HUES6 (cell line): ENCODE data around the gene NIT2.

Source experiments
- H3K27ac ChIP-seq: 2 replicates; pipeline ENCODE4 v1.7.0; 2013; ENCODE audit warnings: low read depth, mild to moderate bottlenecking, low read length, inconsistent platforms
- H3K27me3 ChIP-seq: 2 replicates; pipeline ENCODE4 v1.6.1; 2013; ENCODE audit warnings: low read length; ENCODE audit not compliant: control insufficient read depth, insufficient read depth
- H3K36me3 ChIP-seq: 2 replicates; pipeline ENCODE4 v1.6.1; 2013; ENCODE audit warnings: low read length; ENCODE audit not compliant: control insufficient read depth, insufficient read depth
- H3K4me1 ChIP-seq: 2 replicates; pipeline ENCODE4 v1.6.1; 2013; ENCODE audit warnings: low read length; ENCODE audit not compliant: control insufficient read depth, insufficient read depth
- H3K4me3 ChIP-seq: 2 replicates; pipeline ENCODE4 v1.5.1; 2013; ENCODE audit warnings: low read depth, low read length
- H3K9ac ChIP-seq: one replicate; pipeline ENCODE4 v1.6.1; 2013; ENCODE audit warnings: mild to moderate bottlenecking, low read length
- H3K9me3 ChIP-seq: 2 replicates; pipeline ENCODE4 v1.6.1; 2013; ENCODE audit warnings: low read depth, low read length; ENCODE audit not compliant: control insufficient read depth, insufficient read depth

The NIT2 gene

DNA sequence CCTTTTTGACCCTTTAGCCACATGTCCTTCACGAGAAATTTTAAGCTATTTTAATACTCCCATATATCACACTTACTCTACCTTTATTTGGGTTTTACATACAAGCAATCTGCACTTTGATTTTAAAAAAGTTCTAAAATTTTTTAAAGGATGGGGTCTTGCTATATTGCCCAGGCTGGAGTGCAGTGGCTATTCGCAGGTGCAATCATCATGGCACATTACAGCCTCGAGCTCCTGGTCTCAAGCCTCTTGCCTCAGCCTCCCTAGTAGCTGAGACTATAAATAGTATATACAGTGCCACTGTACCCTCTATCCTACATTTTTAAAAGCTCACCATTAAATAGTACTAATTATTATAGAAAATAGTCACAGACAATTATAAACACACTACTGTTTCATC lies 29.9 kb downstream of the NIT2 start:
- no peak overlapping the region for H3K4me3 ChIP-seq
- no peaks in the 10 kb centered on the region for H3K27me3 ChIP-seq
- peaks cover 6% of the 10 kb centered on the region for H3K9me3 ChIP-seq
- no peak overlapping the region for H3K27ac ChIP-seq
- H3K9ac ChIP-seq, result no peak overlapping the region
- H3K4me1 ChIP-seq, result no peaks in the 10 kb centered on the region
- H3K36me3 ChIP-seq, result peaks cover 80% of the 10 kb centered on the region

DNA sequence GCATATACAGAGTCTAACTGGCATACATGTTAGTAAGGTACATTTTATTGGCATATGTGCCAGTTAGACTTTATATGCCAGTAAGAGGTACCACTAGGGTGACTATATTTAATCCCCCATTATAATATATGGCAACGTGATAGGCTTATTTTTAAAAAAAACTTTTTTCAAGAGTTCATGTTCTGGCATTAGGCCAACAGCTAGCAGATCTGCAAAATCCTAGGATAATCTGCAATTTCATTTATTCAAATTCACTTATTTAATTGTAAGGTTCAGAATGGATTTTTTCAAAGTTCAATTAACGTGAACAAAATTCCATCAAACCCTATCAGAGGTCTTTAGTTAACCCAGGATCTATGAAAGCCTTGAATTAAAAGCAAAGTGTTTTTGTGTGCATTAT lies 31.9 kb downstream of the NIT2 start:
- Histone ChIP-seq H3K36me3 (peaks cover 84% of the 10 kb centered on the region), H3K4me1 (no peaks in the 10 kb centered on the region), H3K4me3 (no peak overlapping the region), H3K9ac (no peak overlapping the region), H3K9me3 (peaks cover 6% of the 10 kb centered on the region), H3K27ac (no peak overlapping the region), H3K27me3 (no peaks in the 10 kb centered on the region)

DNA sequence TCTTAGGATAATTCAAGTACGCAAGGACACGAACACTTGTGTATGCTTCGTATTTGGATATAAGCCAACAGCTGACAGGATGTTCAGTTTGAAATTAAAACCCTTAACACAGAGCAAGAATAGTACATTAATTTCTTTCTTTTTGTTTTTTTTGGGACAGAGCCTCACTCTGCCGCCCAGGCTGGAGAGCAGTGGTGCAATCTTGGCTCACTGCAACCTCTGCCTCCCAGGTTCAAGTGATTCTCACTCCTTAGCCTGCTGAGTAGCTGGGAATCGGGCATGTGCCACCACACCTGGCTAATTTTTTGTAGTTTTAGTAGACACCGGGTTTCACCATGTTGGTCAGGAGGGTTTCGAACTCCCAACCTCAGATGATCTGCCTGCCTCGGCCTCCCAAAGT lies 33.9 kb downstream of the NIT2 start:
- H3K27ac ChIP-seq, result no peak overlapping the region
- H3K4me1 ChIP-seq, result no peaks in the 10 kb centered on the region
- no peaks in the 10 kb centered on the region for H3K9me3 ChIP-seq
- H3K27me3 ChIP-seq, result no peaks in the 10 kb centered on the region
- no peak overlapping the region for H3K4me3 ChIP-seq
- H3K9ac ChIP-seq, result no peak overlapping the region
- H3K36me3 ChIP-seq, result peaks cover 83% of the 10 kb centered on the region

DNA sequence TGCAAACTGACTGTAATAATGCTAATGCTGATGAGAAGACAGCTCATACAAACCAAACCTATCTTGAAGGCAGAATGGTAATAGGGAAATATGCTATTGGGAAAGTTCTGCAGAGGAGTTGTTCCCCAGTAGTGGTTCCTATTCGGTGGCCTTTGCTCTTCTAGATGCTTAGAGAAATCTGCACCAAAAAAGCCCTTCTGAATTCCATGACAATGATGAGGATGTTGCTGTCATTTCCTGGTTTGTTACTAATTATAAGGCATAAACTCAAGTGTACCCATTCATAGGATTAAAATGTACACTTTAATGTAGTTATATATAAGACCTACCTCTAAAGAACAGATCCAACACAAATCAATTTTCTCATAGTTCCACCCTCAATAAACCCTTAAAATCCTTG lies 36.2 kb downstream of the NIT2 start:
- Histone ChIP-seq H3K4me3 (no peak overlapping the region), H3K9ac (no peak overlapping the region), H3K27me3 (no peaks in the 10 kb centered on the region), H3K27ac (no peak overlapping the region), H3K36me3 (peaks cover 81% of the 10 kb centered on the region), H3K9me3 (no peaks in the 10 kb centered on the region), H3K4me1 (no peaks in the 10 kb centered on the region)

DNA sequence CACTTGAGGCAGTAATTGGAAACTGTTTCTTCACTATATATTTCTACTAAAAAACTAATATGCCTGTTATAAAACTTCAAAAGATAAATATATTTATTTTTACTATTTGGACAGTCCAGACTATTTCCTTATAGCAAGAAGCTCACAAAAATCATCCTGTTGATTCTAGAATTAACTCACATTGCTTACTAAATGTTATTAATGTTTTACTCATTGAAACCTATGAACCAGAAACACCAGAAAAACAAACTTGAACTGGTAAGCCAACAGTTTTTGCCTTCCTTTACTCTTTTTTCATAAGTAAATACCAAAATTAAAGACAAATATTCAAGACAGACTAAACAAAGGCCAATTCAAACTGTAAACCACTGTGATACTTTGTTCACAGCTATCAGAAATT lies 40.0 kb downstream of the NIT2 start:
- H3K9ac ChIP-seq, result no peak overlapping the region
- peaks cover 74% of the 10 kb centered on the region for H3K36me3 ChIP-seq
- H3K4me1 ChIP-seq, result no peaks in the 10 kb centered on the region
- no peaks in the 10 kb centered on the region for H3K27me3 ChIP-seq
- H3K9me3 ChIP-seq, result no peaks in the 10 kb centered on the region
- H3K4me3 ChIP-seq, result no peak overlapping the region
- H3K27ac ChIP-seq, result no peak overlapping the region

DNA sequence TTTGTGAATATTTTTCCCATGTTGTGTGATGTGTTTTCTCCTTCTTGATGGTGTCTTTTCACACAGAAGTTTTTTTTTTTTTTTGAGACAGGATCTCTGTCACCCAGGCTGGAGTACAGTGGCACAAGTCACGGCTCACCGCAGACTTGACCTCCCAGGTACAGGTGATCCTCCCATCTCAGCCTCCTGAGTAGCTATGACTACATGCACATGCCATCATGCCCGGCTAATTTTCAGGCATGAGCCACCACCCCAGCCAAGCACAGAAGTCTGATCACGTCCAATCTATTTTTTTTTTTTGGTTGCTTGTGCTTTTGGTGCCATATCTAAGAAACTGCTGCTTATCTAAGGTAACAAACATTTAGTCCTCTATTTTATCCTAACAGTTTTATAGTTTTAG lies 41.7 kb downstream of the NIT2 start:
- Histone ChIP-seq H3K27ac (no peak overlapping the region), H3K4me3 (no peak overlapping the region), H3K36me3 (peaks cover 79% of the 10 kb centered on the region), H3K9me3 (no peaks in the 10 kb centered on the region), H3K4me1 (no peaks in the 10 kb centered on the region), H3K27me3 (no peaks in the 10 kb centered on the region), H3K9ac (no peak overlapping the region)

DNA sequence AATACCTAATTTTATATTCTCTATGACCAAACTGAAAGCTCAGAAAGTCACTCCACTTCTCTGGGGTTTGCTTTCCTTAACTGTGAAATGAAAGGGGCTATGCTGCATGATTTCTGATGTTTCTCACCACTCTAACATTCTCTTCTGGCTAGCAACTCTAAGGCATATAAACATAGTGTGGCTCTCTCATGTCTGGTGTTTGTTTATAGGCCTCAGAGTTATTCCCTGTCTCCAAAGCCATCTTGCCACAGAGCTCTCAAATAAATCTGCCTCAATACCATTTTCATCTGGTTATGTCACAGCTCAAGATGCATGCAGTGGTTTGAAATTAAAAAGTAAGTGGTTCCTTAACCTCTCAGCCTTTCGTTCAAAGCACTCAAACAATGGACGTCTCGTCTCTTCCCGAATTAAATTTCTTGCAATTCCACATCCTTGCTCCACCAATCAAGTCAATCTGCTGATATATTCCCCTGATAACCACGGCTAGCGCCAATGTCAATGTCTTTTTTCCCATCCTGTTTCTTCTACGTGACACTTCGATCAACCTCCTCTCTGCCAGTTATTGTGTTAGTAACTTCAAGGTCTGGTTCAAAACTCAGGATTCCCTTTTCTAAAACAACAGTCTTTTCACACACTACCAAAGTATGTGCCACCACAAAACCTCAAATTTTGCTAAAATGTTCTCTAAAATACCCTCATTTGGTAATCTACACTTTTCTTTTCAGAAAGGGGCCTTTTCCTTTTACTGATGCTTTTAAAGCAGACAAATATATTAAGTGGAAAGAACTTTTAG lies 50.4 kb downstream of the NIT2 start:
- H3K9ac ChIP-seq, result no peak overlapping the region
- H3K27ac ChIP-seq, result no peak overlapping the region
- H3K27me3 ChIP-seq, result no peaks in the 10 kb centered on the region
- no peak overlapping the region for H3K4me3 ChIP-seq
- peaks cover 75% of the 10 kb centered on the region for H3K36me3 ChIP-seq
- peaks cover 2% of the 10 kb centered on the region; the same call in 1 of the 2 replicates for H3K9me3 ChIP-seq
- no peaks in the 10 kb centered on the region for H3K4me1 ChIP-seq

DNA sequence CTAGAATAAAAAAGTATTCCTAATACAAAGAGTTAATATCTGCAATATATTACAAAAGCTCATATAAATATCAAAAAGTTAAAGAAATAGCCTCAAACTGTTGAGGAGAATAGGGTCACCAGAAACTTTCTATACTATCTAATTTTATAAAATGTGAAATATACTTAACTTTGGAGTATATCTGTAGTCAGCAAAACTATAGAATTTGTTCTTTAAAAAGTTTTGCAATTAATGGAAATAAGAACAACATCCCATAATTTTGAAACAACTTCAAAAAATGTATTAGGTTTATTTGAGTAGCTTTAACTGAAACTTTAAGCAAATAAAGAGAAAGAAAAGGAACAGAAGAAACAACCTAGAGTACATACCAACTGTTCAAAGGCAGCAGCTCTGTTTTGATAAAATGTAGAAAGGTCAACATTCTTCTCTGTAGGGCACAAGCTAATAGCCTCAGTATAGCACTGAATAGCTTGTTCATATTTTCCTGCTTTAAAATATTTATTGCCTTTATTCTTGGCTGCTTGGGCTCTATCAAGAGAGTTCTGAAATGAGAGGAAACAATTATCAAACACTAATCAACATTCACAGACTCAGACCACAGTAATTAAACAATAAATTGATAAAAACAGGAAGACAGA lies 52.0 kb downstream of the NIT2 start:
- Histone ChIP-seq H3K9me3 (peaks cover 2% of the 10 kb centered on the region; the same call in 1 of the 2 replicates), H3K27ac (no peak overlapping the region), H3K9ac (no peak overlapping the region), H3K4me1 (no peaks in the 10 kb centered on the region), H3K36me3 (peaks cover 63% of the 10 kb centered on the region), H3K4me3 (no peak overlapping the region), H3K27me3 (no peaks in the 10 kb centered on the region)

DNA sequence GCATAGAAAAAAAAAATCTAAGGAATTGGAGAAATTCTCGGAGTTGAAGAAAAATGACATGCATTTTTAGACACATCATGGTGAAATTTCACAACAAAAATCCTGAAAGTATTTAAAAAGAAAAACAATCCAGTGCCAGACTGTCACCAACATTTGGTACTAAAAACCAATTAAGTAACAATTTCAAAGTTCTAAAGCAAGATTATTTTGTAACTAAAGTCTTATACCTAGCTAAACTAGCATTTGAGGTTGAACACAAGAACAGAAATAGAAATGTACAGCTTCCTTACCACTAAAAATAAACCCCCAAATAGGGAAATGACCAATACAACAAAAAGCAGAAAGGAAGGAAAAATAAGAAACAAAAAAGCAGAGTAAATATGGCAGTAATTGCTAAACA lies 54.5 kb downstream of the NIT2 start:
- Histone ChIP-seq H3K36me3 (peaks cover 42% of the 10 kb centered on the region), H3K9me3 (peaks cover 2% of the 10 kb centered on the region; the same call in 1 of the 2 replicates)

DNA sequence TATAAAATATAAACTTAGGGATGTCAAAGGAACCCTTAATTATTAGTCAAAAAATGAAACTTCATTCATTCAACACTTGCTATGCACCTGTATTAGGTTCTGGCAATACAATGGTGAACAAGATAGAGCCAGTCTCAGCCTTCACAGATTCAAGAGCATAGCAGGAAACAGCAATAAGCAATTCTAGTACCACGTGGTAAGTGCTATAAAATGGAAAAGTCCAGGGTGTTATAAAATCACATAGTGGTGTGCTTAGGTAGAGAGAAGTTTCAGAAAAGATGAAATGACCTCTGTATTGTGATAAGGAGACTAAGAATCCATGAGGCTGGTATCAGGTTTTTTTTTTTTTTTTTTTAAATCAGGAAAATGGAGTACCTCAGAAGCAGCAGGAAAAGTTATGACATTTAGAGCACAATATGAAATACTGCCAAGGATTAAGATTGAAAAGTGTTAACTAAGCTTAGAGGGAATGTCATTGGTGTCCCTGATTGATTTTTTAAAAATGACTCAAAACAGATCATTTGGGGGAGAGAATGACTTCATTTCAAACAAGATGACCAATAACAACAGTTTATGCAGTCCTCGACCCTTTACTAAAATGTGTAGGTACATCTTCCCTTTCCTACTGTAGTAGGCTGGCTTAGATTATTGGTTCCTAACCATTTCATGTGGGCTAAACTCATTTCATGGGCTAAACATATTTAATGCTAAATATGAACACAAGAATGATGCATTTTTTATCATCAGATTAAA lies 61.3 kb downstream of the NIT2 start:
- H3K36me3 ChIP-seq, result peaks cover 4% of the 10 kb centered on the region; the same call in 1 of the 2 replicates

More for the DNA sequence above, 54.5 kb downstream of the NIT2 start:
- Histone ChIP-seq H3K9ac (no peak overlapping the region), H3K4me3 (no peak overlapping the region), H3K27me3 (no peaks in the 10 kb centered on the region), H3K27ac (no peak overlapping the region), H3K4me1 (no peaks in the 10 kb centered on the region)

DNA sequence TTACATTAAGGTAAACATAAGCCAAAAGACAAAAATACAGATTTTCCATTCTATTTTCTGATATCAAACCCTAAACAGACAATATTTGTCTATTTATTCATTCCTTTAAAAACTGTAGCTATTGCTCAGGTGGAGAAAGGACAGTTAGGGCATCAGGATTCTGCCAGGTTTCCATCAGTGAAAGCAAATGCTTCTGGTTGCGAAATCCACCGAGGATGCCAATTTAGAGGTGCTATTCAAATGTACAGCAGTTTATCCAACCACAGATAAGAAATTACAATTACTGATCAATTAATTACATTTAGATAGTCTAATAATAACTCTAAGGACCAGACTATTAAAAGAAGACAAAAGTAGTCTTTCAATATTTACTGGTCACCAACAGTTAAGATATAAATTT lies 62.4 kb downstream of the NIT2 start:
- H3K9me3 ChIP-seq, result no peaks in the 10 kb centered on the region
- no peak overlapping the region for H3K27ac ChIP-seq

More for the DNA sequence above, 61.3 kb downstream of the NIT2 start:
- no peak overlapping the region for H3K9ac ChIP-seq
- H3K27ac ChIP-seq, result no peak overlapping the region
- no peaks in the 10 kb centered on the region for H3K27me3 ChIP-seq
- H3K4me1 ChIP-seq, result no peaks in the 10 kb centered on the region
- H3K9me3 ChIP-seq, result no peaks in the 10 kb centered on the region
- no peak overlapping the region for H3K4me3 ChIP-seq

More for the DNA sequence above, 62.4 kb downstream of the NIT2 start:
- peaks cover 2% of the 10 kb centered on the region; the same call in 1 of the 2 replicates for H3K36me3 ChIP-seq
- H3K4me1 ChIP-seq, result no peaks in the 10 kb centered on the region
- H3K27me3 ChIP-seq, result no peaks in the 10 kb centered on the region
- H3K9ac ChIP-seq, result no peak overlapping the region
- H3K4me3 ChIP-seq, result no peak overlapping the region
